GM13977 (cell line): ENCODE data around the gene CMTM7.

Experiments used
- DNase-seq: peaks from one replicate; pipeline ENCODE4 v3.0.0; 2012; ENCODE audit warnings: low spot score
- CTCF ChIP-seq: IDR thresholded peaks from 2 replicates; pipeline ENCODE4 v1.5.1; 2012; ENCODE audit warnings: mild to moderate bottlenecking, control low read depth; ENCODE audit not compliant: insufficient read depth; ENCODE audit errors: extremely low read depth, missing control alignments
- in situ Hi-C: fragments of 300-500 bp; cut with MboI; formaldehyde crosslinking; loops from one replicate; pipeline ENCODE4 v1.12.0; 2022; ENCODE audit warnings: low sequenced_read_pairs, low pct_unique_long_range_greater_than_20kb, mixed read lengths, inconsistent platforms; ENCODE audit not compliant: unreplicated experiment

CMTM7 gene

DNA sequence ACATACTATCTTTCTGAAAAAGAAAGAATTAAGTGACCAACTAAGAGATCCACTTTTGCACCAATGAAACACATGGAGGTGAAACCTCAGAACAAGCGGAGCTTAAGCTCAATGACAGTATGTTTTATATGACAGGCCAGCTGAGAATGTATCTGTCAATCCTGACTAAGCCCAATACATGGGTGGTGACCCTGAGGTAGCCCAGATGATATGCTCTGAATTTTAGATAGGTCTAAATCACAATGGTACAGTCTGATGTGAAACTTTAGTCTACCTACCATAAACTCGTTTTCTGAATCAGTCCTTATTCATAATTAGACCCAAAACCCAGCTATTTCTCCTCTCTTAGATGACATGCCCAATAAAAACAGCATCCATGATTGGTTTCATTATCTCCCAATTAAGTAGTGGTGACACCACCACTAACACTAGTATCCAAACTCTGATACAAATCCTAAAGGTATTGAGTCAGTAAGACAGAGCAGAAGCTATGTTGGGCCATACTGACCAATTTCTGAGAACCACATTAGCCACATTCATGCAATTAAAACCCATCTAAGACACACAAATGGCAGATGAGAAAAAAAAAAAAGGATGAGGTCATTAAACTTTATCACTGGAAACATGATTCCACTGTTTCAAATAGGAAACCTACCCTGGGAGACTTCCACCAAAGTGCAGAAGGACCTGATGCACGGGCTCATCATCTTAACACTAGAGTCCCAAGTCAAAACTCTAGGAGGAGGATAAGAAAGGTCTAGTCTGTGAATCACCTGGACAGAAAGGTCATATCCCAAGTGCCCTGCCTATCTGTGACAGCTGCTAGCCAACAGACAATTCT lies 90.4 kb downstream of the CMTM7 start:
- no peak for TF ChIP-seq CTCF
- no peak for DNase-seq
- in situ Hi-C loops, result no loop called here

- in situ Hi-C loops, result no loop called here
- no peak for TF ChIP-seq CTCF
- DNase-seq, result no peak
Observed at GRCh38 chr3:32482693-32483092, 91.0 kb downstream of the CMTM7 start.

GRCh38 chr3:32483772-32484171 lies 92.1 kb downstream of the CMTM7 start:
- no peak for DNase-seq
- TF ChIP-seq CTCF, result no peak
- in situ Hi-C loops, result no loop called here

DNA sequence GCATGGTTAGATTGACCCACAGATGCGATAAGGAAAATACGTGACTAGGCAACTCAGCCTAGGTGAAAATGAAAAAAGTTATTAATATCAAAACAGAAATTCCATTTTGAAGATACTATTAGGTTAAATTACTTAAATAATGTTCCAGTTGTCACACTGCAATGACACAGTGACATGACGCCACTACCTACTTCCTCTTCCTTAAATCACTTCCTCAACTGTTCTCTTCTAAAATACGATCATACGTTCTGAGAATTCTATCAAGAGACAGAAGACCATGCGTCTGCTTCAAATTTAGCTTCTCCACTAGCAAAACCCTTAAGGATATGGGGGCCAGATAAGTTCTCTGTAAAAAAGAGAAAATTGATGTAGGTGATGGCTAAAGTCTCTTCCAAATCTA lies 92.8 kb downstream of the CMTM7 start:
- DNase-seq, result no peak
- in situ Hi-C loops, result no loop called here
- no peak for TF ChIP-seq CTCF

- TF ChIP-seq CTCF, result no peak
- no peak for DNase-seq
- in situ Hi-C loops, result no loop called here
Observed at GRCh38 chr3:32487781-32488473, 96.3 kb downstream of the CMTM7 start.

DNA sequence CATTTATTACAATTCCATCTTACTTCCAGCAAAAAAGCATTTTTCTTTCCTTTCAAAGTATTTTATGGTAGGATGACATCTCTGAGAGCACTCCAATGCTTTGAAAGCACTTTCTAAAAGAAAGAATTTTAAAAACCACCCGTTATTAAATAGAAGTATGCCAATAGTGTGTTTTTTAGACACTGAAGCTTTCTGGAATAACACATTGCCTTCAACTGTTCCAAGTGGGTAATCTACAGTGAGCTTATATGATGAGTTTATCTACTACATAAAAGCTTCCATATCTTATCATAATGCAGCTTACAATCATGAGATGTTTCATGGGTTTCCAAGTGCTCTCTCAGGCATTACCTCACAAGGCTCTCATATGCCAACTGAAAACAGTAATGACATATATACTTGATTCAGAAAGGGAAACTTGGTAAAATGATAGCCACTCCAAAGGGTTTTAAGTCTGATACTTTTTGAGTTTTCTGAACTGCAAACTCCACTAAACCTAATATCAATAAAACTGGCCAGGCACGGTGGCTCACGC lies 96.9 kb downstream of the CMTM7 start:
- in situ Hi-C loops, result no loop called here
- no peak for TF ChIP-seq CTCF
- DNase-seq, result no peak
